Keratinocyte (primary cell): ENCODE measurements around the gene FYTTD1. TPM values are rescaled to one million over a fixed set of nuclear protein-coding genes. Genes with fewer than 3 reads are reported as not detected.

Source experiments
- DNase-seq: peaks from one replicate; pipeline ENCODE4 v3.0.0-alpha.2; 2011; ENCODE audit warnings: low read depth, missing footprints, low spot score
- FAIRE-seq: peaks from 2 replicates; lab custom pipeline; 2011; peaks lifted over from hg19 to GRCh38; lab: Jason Lieb, UNC
- H2AFZ ChIP-seq: 2 replicates; pipeline ENCODE4 v1.6.0; 2012; ENCODE audit warnings: low read length, control low read depth, inconsistent platforms; ENCODE audit not compliant: control insufficient read depth
- H3K27ac ChIP-seq: 2 replicates; pipeline ENCODE4 v1.5.1; 2011; ENCODE audit warnings: low read length; ENCODE audit not compliant: control insufficient read depth, insufficient read depth
- H3K27me3 ChIP-seq: 3 replicates; pipeline ENCODE4 v1.6.0; 2011; ENCODE audit warnings: low read length; ENCODE audit not compliant: control insufficient read depth, insufficient read depth; ENCODE audit errors: extremely low read depth
- H3K36me3 ChIP-seq, 2 experiments: 2 replicates in 1 of 2; 3 replicates in 1 of 2; pipeline ENCODE4 v1.5.1; 2011; ENCODE audit warnings: low read length in 2 of 2, mild to moderate bottlenecking in 1 of 2; ENCODE audit not compliant: control insufficient read depth in 2 of 2, insufficient read depth in 2 of 2; ENCODE audit errors: extremely low read depth in 1 of 2
- H3K4me1 ChIP-seq: 3 replicates; pipeline ENCODE4 v1.5.1; 2011; ENCODE audit warnings: low read length; ENCODE audit not compliant: control insufficient read depth, insufficient read depth; ENCODE audit errors: extremely low read depth
- H3K4me2 ChIP-seq: 3 replicates; pipeline ENCODE4 v1.6.0; 2011; ENCODE audit warnings: low read depth, low read length; ENCODE audit not compliant: control insufficient read depth, insufficient read depth; ENCODE audit errors: extremely low read depth
- H3K4me3 ChIP-seq, 3 experiments: fragments of 200-600 bp in 1 of 3; sonication (generic) in 1 of 3; 2 replicates in 2 of 3; 3 replicates in 1 of 3; pipeline ENCODE4 v1.5.1; 2011 to 2016; ENCODE audit warnings: low read length in 3 of 3, mild to moderate bottlenecking in 3 of 3, control low read depth in 2 of 3, inconsistent platforms in 1 of 3, low read depth in 1 of 3, mixed read lengths in 1 of 3, mixed run types in 1 of 3, moderate library complexity in 1 of 3; ENCODE audit not compliant: control insufficient read depth in 2 of 3, insufficient read depth in 2 of 3; ENCODE audit errors: extremely low read depth in 1 of 3
- H3K79me2 ChIP-seq: 2 replicates; pipeline ENCODE4 v1.6.0; 2012; ENCODE audit warnings: low read length; ENCODE audit not compliant: control insufficient read depth, insufficient read depth
- H3K9ac ChIP-seq: 3 replicates; pipeline ENCODE4 v1.6.0; 2011; ENCODE audit warnings: low read length; ENCODE audit not compliant: control insufficient read depth, insufficient read depth; ENCODE audit errors: extremely low read depth
- H3K9me1 ChIP-seq: 3 replicates; pipeline ENCODE4 v1.6.0; 2011; ENCODE audit warnings: low read length; ENCODE audit not compliant: control insufficient read depth, insufficient read depth; ENCODE audit errors: extremely low read depth
- H3K9me3 ChIP-seq: 2 replicates; pipeline ENCODE4 v1.5.1; 2012; ENCODE audit warnings: low read depth, low read length; ENCODE audit not compliant: control insufficient read depth
- H4K20me1 ChIP-seq: 3 replicates; pipeline ENCODE4 v1.6.0; 2011; ENCODE audit warnings: low read length; ENCODE audit not compliant: control insufficient read depth, insufficient read depth; ENCODE audit errors: extremely low read depth
- CTCF ChIP-seq, 3 experiments: IDR thresholded peaks in 1 of 3; conservative IDR thresholded peaks in 1 of 3; optimal IDR thresholded peaks in 1 of 3; 2 replicates in 2 of 3; 3 replicates in 1 of 3; pipeline versions ENCODE3 to v1.5.1; 2011; ENCODE audit warnings: low read length in 3 of 3, mild to moderate bottlenecking in 3 of 3, moderate library complexity in 2 of 3, control low read depth in 1 of 3, inconsistent platforms in 1 of 3; ENCODE audit not compliant: insufficient read depth in 2 of 3; ENCODE audit errors: extremely low read depth in 1 of 3
- EZH2 ChIP-seq: IDR thresholded peaks from one replicate; pipeline ENCODE4 v1.6.1; 2012; ENCODE audit warnings: inconsistent platforms, mild to moderate bottlenecking, low read length, moderate library complexity
- dilution Hi-C: fragments of 300-500 bp; cut with MboI; formaldehyde crosslinking; loops from one replicate; pipeline ENCODE4 v1.7.0; 2020; ENCODE audit warnings: low sequenced_read_pairs; ENCODE audit not compliant: extremely low pct_ligation_motif_present
- polyA plus RNA-seq, 5 experiments: library from polyadenylated mRNA; depleted of rRNA in 3 of 5; stranded (reverse) in 3 of 5; stranded (forward) in 1 of 5; unstranded in 1 of 5; fragments of >200 nt; gene quantifications; 1 replicate in 1 of 5; 2 replicates in 3 of 5; 3 replicates in 1 of 5; pipeline versions ENCODE4 v1.2.1 to v1.2.3, GENCODE V29; 2011 to 2012; ENCODE audit warnings: missing spikeins in 2 of 5, low read depth in 1 of 5, low replicate concordance in 1 of 5

FYTTD1 gene
- polyA plus RNA-seq, 1 donor (not counting 4 experiments of a cell fraction or from before 2014, with no cell fraction given) = 48.0 TPM

GRCh38 chr3:197711973-197712707 lies 37.5 kb upstream of the FYTTD1 start:
- peak overlapping the region; percentile 97 for H3K27ac ChIP-seq
- H3K9me3 ChIP-seq = no peaks in the 10 kb centered on the region
- H3K79me2 ChIP-seq = peaks cover 19% of the 10 kb centered on the region
- dilution Hi-C loops = no loop called here
- H4K20me1 ChIP-seq = no peaks in the 10 kb centered on the region
- peak overlapping the region in 2 of 3 experiments; percentile 67 to 69 for H3K4me3 ChIP-seq
- no peaks in the 10 kb centered on the region for H3K9me1 ChIP-seq
- peaks cover 18% of the 10 kb centered on the region for H3K4me1 ChIP-seq
- FAIRE-seq (peak; percentile 90), DNase-seq (peak; percentile 81)
- no peak for TF ChIP-seq CTCF (optimal IDR thresholded peaks at IDR 0.05 in 1 of 3, IDR thresholded peaks at IDR 0.05 in 1 of 3, conservative IDR thresholded peaks at IDR 0.05 in 1 of 3; ENCODE audit: extremely low read depth in 1 of 3, insufficient read depth in 2 of 3, low read length in 3 of 3)
- no peak for TF ChIP-seq EZH2
- peaks cover 3 to 5% of the 10 kb centered on the region in 2 experiments for H3K36me3 ChIP-seq
- peak overlapping the region; percentile 87 for H3K4me2 ChIP-seq
- peak overlapping the region; percentile 62 for H2AFZ ChIP-seq
- H3K9ac ChIP-seq = peak overlapping the region; percentile 85
- H3K27me3 ChIP-seq = no peaks in the 10 kb centered on the region

- Histone ChIP-seq H3K79me2 (peaks cover 30% of the 10 kb centered on the region), H3K27ac (peak overlapping the region; percentile 97), H3K36me3 (peaks cover 5 to 8% of the 10 kb centered on the region in 2 experiments), H2AFZ (no peak overlapping the region), H4K20me1 (no peaks in the 10 kb centered on the region), H3K4me2 (peak overlapping the region; percentile 48), H3K9me1 (peaks cover 3% of the 10 kb centered on the region), H3K4me3 (no peak overlapping the region), H3K9me3 (no peaks in the 10 kb centered on the region), H3K4me1 (peaks cover 28% of the 10 kb centered on the region), H3K9ac (peak overlapping the region; percentile 85), H3K27me3 (no peaks in the 10 kb centered on the region)
- DNase-seq (no peak), FAIRE-seq (no peak)
- dilution Hi-C loops = no loop called here
- no peak for TF ChIP-seq CTCF (optimal IDR thresholded peaks at IDR 0.05 in 1 of 3, IDR thresholded peaks at IDR 0.05 in 1 of 3, conservative IDR thresholded peaks at IDR 0.05 in 1 of 3; ENCODE audit: extremely low read depth in 1 of 3, insufficient read depth in 2 of 3, low read length in 3 of 3)
- TF ChIP-seq EZH2 = no peak
Measured at GRCh38 chr3:197713477-197713822, 36.2 kb upstream of the FYTTD1 start.
